Lower lobe of right lung (tissue), 2 donors: Measurements from ENCODE around the gene PAPPA. TPM values are rescaled to one million over a fixed set of nuclear protein-coding genes. Genes with fewer than 3 reads are reported as not detected.

Experiments used
- ATAC-seq, 2 donors: fragments of 200-7000 bp; cut with Tn5 transposase; one replicate each; pipeline ENCODE4 v1.9.1; 2020 to 2022; ENCODE audit warnings: mild to moderate bottlenecking in 2 of 2, moderate library complexity in 2 of 2
- DNase-seq: peaks from one replicate; pipeline ENCODE4 v3.0.0-alpha.2; 2020
- H3K27ac ChIP-seq: fragments of 200-600 bp; one replicate; pipeline ENCODE4 v1.8.0; 2022
- H3K27me3 ChIP-seq: fragments of 200-600 bp; one replicate; pipeline ENCODE4 v1.8.0; 2022; ENCODE audit warnings: low read depth
- H3K36me3 ChIP-seq: fragments of 200-600 bp; one replicate; pipeline ENCODE4 v1.8.0; 2022; ENCODE audit warnings: mild to moderate bottlenecking
- H3K4me1 ChIP-seq: fragments of 200-600 bp; one replicate; pipeline ENCODE4 v1.8.0; 2022
- H3K4me3 ChIP-seq: fragments of 200-600 bp; one replicate; pipeline ENCODE4 v1.8.0; 2022; ENCODE audit warnings: mild to moderate bottlenecking
- H3K9me3 ChIP-seq: fragments of 200-600 bp; one replicate; pipeline ENCODE4 v1.8.0; 2022
- CTCF ChIP-seq: fragments of 200-600 bp; IDR thresholded peaks from one replicate; pipeline ENCODE4 v1.8.0; 2022; ENCODE audit warnings: antibody characterized with exemption, mild to moderate bottlenecking
- intact Hi-C: fragments of 100-400 bp; cut with DNase I; formaldehyde crosslinking; loops from one replicate; pipeline ENCODE4 v1.11.0; 2022
- total RNA-seq: library from RNA; stranded (reverse); fragmentation: NEBNext Ultra II Directional; extraction: Animal tissue kit (Norgen Biotek cat#: 25700); gene quantifications from one replicate; pipeline ENCODE4 v1.2.1, GENCODE V29; 2021
- donor health status: DM: no; HTN: yes; CAD: no; lungs with severe emphysema.

The PAPPA gene
- total RNA-seq, 1 donor from 2014 or later: 2.2 TPM

- no peak overlapping the region for H3K27ac ChIP-seq
- H3K36me3 ChIP-seq: no peaks in the 10 kb centered on the region
- ATAC-seq (no peak), DNase-seq (no peak)
- H3K4me3 ChIP-seq: no peak overlapping the region
- H3K9me3 ChIP-seq: no peaks in the 10 kb centered on the region
- H3K27me3 ChIP-seq: no peaks in the 10 kb centered on the region
- intact Hi-C loops: no loop called here
- H3K4me1 ChIP-seq: no peaks in the 10 kb centered on the region
- TF ChIP-seq CTCF: no peak
These were observed 120.7 kb downstream of the PAPPA start for GRCh38 chr9:116274293-116274692.

GRCh38 chr9:116275418-116276195 lies 122.0 kb downstream of the PAPPA start:
- Histone ChIP-seq H3K27ac (no peak overlapping the region), H3K4me1 (no peaks in the 10 kb centered on the region), H3K9me3 (no peaks in the 10 kb centered on the region), H3K4me3 (no peak overlapping the region), H3K36me3 (no peaks in the 10 kb centered on the region), H3K27me3 (no peaks in the 10 kb centered on the region)
- ATAC-seq (no peak), DNase-seq (no peak)
- no peak for TF ChIP-seq CTCF
- intact Hi-C loops: no loop called here

GRCh38 chr9:116276196-116276493 lies 122.6 kb downstream of the PAPPA start:
- no peaks in the 10 kb centered on the region for H3K4me1 ChIP-seq
- H3K27me3 ChIP-seq: no peaks in the 10 kb centered on the region
- H3K9me3 ChIP-seq: no peaks in the 10 kb centered on the region
- no peak for TF ChIP-seq CTCF
- DNase-seq (no peak), ATAC-seq (no peak)
- no peak overlapping the region for H3K27ac ChIP-seq
- intact Hi-C loops: no loop called here
- H3K4me3 ChIP-seq: no peak overlapping the region
- no peaks in the 10 kb centered on the region for H3K36me3 ChIP-seq

- no peaks in the 10 kb centered on the region for H3K9me3 ChIP-seq
- no peaks in the 10 kb centered on the region for H3K36me3 ChIP-seq
- TF ChIP-seq CTCF: no peak
- H3K27ac ChIP-seq: no peak overlapping the region
- no peak for DNase-seq
- H3K4me3 ChIP-seq: no peak overlapping the region
- ATAC-seq: no peak
- no peaks in the 10 kb centered on the region for H3K27me3 ChIP-seq
- intact Hi-C loops: no loop called here
- H3K4me1 ChIP-seq: no peaks in the 10 kb centered on the region
These were observed 123.1 kb downstream of the PAPPA start for GRCh38 chr9:116276651-116277121.

- intact Hi-C loops: no loop called here
- Histone ChIP-seq H3K27ac (no peak overlapping the region), H3K9me3 (no peaks in the 10 kb centered on the region), H3K27me3 (no peaks in the 10 kb centered on the region), H3K36me3 (no peaks in the 10 kb centered on the region), H3K4me3 (no peak overlapping the region), H3K4me1 (no peaks in the 10 kb centered on the region)
- no peak for TF ChIP-seq CTCF
- ATAC-seq (no peak), DNase-seq (no peak)
These were observed 124.7 kb downstream of the PAPPA start for GRCh38 chr9:116278326-116278725.
